Measurements from ENCODE around the gene NFE2L3. TPM values are rescaled to one million over a fixed set of nuclear protein-coding genes. Genes with fewer than 3 reads are reported as not detected.

NFE2L3 gene
- polyA plus RNA-seq, 1 experiment = 63.5 TPM

DNA sequence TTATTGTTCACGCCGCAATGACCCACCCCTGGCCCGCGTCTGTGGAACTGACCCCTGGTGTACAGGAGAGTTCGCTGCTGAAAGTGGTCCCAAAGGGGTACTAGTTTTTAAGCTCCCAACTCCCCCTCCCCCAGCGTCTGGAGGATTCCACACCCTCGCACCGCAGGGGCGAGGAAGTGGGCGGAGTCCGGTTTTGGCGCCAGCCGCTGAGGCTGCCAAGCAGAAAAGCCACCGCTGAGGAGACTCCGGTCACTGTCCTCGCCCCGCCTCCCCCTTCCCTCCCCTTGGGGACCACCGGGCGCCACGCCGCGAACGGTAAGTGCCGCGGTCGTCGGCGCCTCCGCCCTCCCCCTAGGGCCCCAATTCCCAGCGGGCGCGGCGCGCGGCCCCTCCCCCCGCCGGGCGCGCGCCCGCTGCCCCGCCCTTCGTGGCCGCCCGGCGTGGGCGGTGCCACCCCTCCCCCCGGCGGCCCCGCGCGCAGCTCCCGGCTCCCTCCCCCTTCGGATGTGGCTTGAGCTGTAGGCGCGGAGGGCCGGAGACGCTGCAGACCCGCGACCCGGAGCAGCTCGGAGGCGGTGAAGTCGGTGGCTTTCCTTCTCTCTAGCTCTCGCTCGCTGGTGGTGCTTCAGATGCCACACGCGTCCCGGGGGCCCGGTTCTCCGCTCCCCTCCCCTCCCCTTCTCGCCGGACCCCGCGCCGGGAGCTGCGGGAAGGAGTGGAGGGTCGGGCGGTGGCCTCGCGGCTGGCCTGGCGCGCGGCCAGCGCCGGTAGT lies 49.4 kb downstream of the NFE2L3 start, which contains the start of gene CBX3:
Gene CBX3 (plus strand): TSS at position 499 of the 772 bp plus-strand sequence. CDS start 1,254 bp downstream, outside the sequence.
- peak; percentile 33 for DNase-seq (ENCODE audit: low read depth, low spot score)

DNA sequence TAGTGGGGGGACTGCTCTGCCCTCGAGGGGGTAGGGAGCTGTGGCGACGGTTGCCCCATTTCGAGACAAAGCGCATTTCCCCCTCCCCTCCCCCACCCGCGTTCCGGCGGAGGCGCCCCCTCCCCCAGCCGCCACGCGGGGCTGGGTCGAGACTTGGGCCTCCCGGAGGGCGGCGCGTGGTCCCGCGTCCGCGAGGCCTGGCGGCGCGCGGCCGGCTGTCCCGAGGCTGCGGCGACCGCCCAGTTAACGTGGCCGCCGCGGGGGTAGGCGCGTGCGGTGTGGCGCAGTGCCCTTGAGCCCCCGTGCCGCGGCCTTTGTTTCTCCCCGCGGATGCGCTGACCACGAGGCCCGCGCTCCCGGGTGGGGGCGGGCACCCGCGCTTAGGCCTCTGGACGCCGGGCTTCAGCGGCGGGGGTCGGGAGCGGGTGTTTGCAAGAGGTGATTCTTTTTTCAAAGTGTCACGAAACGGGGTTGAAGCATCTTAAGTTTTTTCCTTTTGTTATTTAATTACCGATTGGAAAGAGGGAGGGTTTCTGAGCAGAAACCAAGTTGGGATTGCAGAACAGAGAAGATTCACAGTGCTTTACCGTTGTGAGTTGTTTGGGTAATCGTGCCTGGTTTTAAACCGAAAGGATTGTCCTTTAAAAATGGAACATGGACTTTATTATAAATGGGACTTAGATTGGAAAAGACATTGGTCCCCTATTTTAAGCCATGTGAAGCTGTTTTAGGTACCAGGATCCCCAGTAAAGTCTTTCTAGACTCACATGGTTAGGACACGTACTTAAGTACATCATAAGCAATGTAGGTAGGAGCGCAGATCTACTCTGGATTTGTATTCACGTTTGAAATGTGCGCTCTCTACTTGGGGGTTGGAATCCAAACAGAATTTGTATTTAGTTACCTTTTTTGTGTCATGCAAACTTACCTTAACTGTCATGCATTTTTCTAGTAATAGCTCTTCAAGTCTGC lies 50.3 kb downstream of the NFE2L3 start:
- peak overlapping the region; percentile 97 for H3K4me3 ChIP-seq (ENCODE audit: low read depth, low read length)
- peak overlapping the region; percentile 92 for H3K27ac ChIP-seq (ENCODE audit: low read depth, low read length)
- CTCF ChIA-PET = interaction anchor here (0.9 to 1.0 kb wide), 2 partner anchors 112 to 163 kb away, joined by 5 to 8 read pairs; no protein-coding TSS in a partner anchor
- POLR2A ChIA-PET = interaction anchor here (0.6 to 2.8 kb wide), 8 partner anchors 14 to 949 kb away, joined by 3 to 28 read pairs (median 8); partner anchors contain the start of genes HOXA5 and NFE2L3
- DNase-seq (ENCODE audit: low read depth, low spot score) = no peak
- TF ChIP-seq, protein P1, sequence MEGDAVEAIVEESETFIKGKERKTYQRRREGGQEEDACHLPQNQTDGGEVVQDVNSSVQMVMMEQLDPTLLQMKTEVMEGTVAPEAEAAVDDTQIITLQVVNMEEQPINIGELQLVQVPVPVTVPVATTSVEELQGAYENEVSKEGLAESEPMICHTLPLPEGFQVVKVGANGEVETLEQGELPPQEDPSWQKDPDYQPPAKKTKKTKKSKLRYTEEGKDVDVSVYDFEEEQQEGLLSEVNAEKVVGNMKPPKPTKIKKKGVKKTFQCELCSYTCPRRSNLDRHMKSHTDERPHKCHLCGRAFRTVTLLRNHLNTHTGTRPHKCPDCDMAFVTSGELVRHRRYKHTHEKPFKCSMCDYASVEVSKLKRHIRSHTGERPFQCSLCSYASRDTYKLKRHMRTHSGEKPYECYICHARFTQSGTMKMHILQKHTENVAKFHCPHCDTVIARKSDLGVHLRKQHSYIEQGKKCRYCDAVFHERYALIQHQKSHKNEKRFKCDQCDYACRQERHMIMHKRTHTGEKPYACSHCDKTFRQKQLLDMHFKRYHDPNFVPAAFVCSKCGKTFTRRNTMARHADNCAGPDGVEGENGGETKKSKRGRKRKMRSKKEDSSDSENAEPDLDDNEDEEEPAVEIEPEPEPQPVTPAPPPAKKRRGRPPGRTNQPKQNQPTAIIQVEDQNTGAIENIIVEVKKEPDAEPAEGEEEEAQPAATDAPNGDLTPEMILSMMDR (IDR thresholded peaks at IDR 0.05; ENCODE audit: low read depth, low read length) = no peak
- peaks cover 5% of the 10 kb centered on the region; the same call in 1 of the 2 replicates for H3K9me3 ChIP-seq (ENCODE audit: control insufficient read depth, insufficient read depth, low read length)
- H3K27me3 ChIP-seq (ENCODE audit: control insufficient read depth, insufficient read depth, low read length) = no peaks in the 10 kb centered on the region

More for the DNA sequence above, 49.4 kb downstream of the NFE2L3 start, which contains the start of gene CBX3:
- ChIA-PET CTCF (interaction anchor here (0.6 to 1.4 kb wide), 5 partner anchors 10 to 353 kb away, joined by 3 to 7 read pairs (median 3); partner anchors contain the start of gene NFE2L3), POLR2A (interaction anchor here (0.6 to 2.8 kb wide), 11 partner anchors 13 to 950 kb away, joined by 3 to 28 read pairs (median 6); partner anchors contain the start of genes HOXA5 and NFE2L3)
- H3K9me3 ChIP-seq (ENCODE audit: control insufficient read depth, insufficient read depth, low read length) = peaks cover 5% of the 10 kb centered on the region; the same call in 1 of the 2 replicates
- TF ChIP-seq, protein P1 (IDR thresholded peaks at IDR 0.05; ENCODE audit: low read depth, low read length) = no peak
- no peaks in the 10 kb centered on the region for H3K27me3 ChIP-seq (ENCODE audit: control insufficient read depth, insufficient read depth, low read length)
- peak within 1 kb of the TSS; percentile 96 for H3K27ac ChIP-seq (ENCODE audit: low read depth, low read length)
- peak within 1 kb of the TSS; percentile 97 for H3K4me3 ChIP-seq (ENCODE audit: low read depth, low read length)

DNA sequence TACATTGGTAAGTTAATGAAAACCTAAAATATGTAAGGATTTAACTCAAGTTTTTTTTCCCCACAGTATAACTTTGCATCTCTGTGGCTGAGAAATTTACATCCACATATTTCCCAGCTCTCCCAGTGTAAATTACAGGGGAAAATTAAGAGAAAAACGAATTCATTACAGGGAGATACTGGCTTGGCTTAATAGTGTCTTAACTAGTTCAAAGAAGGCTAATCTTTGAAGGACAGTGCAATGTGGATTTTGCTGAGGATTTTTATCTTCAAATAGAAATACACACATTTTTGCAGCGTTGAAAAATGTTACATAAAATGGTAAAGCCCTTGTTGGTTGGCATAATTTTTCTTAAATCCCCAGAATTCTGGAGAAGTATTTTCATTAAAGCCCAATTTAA lies 51.0 kb downstream of the NFE2L3 start:
- TF ChIP-seq, protein P1 (IDR thresholded peaks at IDR 0.05; ENCODE audit: low read depth, low read length) = no peak
- Histone ChIP-seq H3K4me3 (ENCODE audit: low read depth, low read length) (peak overlapping the region; percentile 97), H3K9me3 (ENCODE audit: control insufficient read depth, insufficient read depth, low read length) (peaks cover 5% of the 10 kb centered on the region; the same call in 1 of the 2 replicates), H3K27me3 (ENCODE audit: control insufficient read depth, insufficient read depth, low read length) (no peaks in the 10 kb centered on the region), H3K27ac (ENCODE audit: low read depth, low read length) (no peak overlapping the region)
- ChIA-PET CTCF (interaction anchor here (1.0 kb wide), 1 partner anchor 112 kb away, joined by 8 read pairs; no protein-coding TSS in a partner anchor), POLR2A (interaction anchor here (2.2 kb wide), 1 partner anchor 15 kb away, joined by 10 read pairs; no protein-coding TSS in a partner anchor)
- DNase-seq (ENCODE audit: low read depth, low spot score) = no peak

DNA sequence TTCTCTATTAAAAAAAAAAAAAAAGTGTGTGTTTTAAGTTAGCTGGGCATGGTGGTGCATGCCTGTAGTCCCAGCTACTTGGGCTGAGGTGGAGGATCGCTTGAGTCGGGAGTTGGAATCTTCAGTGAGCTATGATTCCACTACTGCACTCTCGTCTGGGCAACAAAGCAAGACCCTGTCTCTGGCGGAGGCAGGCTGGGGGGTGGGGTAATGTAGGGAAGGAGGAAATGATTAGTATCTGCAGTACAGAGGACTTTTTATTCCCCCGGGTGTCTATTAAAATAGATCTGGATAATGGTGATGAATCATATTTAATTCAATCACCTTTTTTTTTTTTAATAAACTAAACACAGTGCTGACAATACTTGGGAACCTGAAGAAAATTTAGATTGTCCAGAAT lies 56.0 kb downstream of the NFE2L3 start:
- TF ChIP-seq, protein P1 (IDR thresholded peaks at IDR 0.05; ENCODE audit: low read depth, low read length) = no peak
- Histone ChIP-seq H3K4me3 (ENCODE audit: low read depth, low read length) (no peak overlapping the region), H3K27me3 (ENCODE audit: control insufficient read depth, insufficient read depth, low read length) (no peaks in the 10 kb centered on the region), H3K27ac (ENCODE audit: low read depth, low read length) (no peak overlapping the region), H3K9me3 (ENCODE audit: control insufficient read depth, insufficient read depth, low read length) (no peaks in the 10 kb centered on the region)
- ChIA-PET POLR2A (no interaction called here), CTCF (interaction anchor here (0.6 to 1.6 kb wide), 2 partner anchors 9 to 117 kb away, joined by 3 to 4 read pairs; no protein-coding TSS in a partner anchor)
- no peak for DNase-seq (ENCODE audit: low read depth, low spot score)
